Gastroesophageal sphincter (tissue), 3 donors: ENCODE data around the gene CDK7.

Experiments used
- CTCF ChIP-seq, 4 experiments: fragments of 200-600 bp in 2 of 4; fragments of 450-650 bp in 2 of 4; sonication (generic) in 1 of 4; IDR thresholded peaks; one replicate each; pipeline ENCODE4 v1.5.1; 2017 to 2019; ENCODE audit warnings: antibody characterized with exemption in 4 of 4, mild to moderate bottlenecking in 2 of 4, moderate library complexity in 2 of 4
- POLR2A ChIP-seq, 2 donors: fragments of 450-650 bp; IDR thresholded peaks; one replicate each; pipeline ENCODE4 v1.6.1; 2017; ENCODE audit warnings: antibody characterized with exemption in 2 of 2, mild to moderate bottlenecking in 2 of 2, moderate library complexity in 1 of 2

GRCh38 chr5:69225860-69226259 lies 8.8 kb upstream of the CDK7 start:
- TF ChIP-seq POLR2A (IDR thresholded peaks at IDR 0.05) (no peak), CTCF (IDR thresholded peaks at IDR 0.05) (no peak)
